ENCODE measurements around the gene JARID2. TPM values are rescaled to one million over a fixed set of nuclear protein-coding genes. Genes with fewer than 3 reads are reported as not detected.
A peak's percentile ranks its signal among the peaks of the same experiment; 100 is the strongest.

The JARID2 gene
- total and polyA plus RNA-seq, 9 of the 15 experiments (the other 6 are each of a cell fraction or from before 2014, with no cell fraction given), result 5.0 to 29.0 (median 15.6) TPM

- no peak for TF ChIP-seq CTCFL (IDR thresholded peaks at IDR 0.05; ENCODE audit: borderline replicate concordance, insufficient read depth, low read depth, low read length, poor library complexity, severe bottlenecking)
- TF ChIP-seq SP1 (CRISPR knock-in tag; IDR thresholded peaks at IDR 0.05), result 0 out of 2 replicates have a peak, but pooled peaks have one; percentile 35
- peak; percentile 98 for TF ChIP-seq VEZF1 (CRISPR knock-in tag; IDR thresholded peaks at IDR 0.05)
- TF ChIP-seq EHMT2 (IDR thresholded peaks at IDR 0.05), result no peak
- TF ChIP-seq ZNF780A (CRISPR knock-in tag; IDR thresholded peaks at IDR 0.05), result no peak
- no peak for TF ChIP-seq NCOA2 (IDR thresholded peaks at IDR 0.05; ENCODE audit: partially characterized antibody in 2 of 2)
- no peak for TF ChIP-seq SETDB1 (IDR thresholded peaks at IDR 0.05; ENCODE audit: low read length)
- no peak for TF ChIP-seq ZMIZ1 (IDR thresholded peaks at IDR 0.05; ENCODE audit: low read depth in 2 of 2, low read length in 2 of 2)
- no peak for TF ChIP-seq RAD51 (IDR thresholded peaks at IDR 0.05; ENCODE audit: borderline replicate concordance, low read depth)
- TF ChIP-seq PRPF4 (IDR thresholded peaks at IDR 0.05; ENCODE audit: insufficient read depth, low read depth, low read length, poor library complexity, severe bottlenecking), result no peak
- peak; percentile 72 for TF ChIP-seq RBBP5 (IDR thresholded peaks at IDR 0.05; ENCODE audit: borderline replicate concordance, insufficient read depth, low read length, poor library complexity, severe bottlenecking)
- TF ChIP-seq PHF20 (IDR thresholded peaks at IDR 0.05; ENCODE audit: partially characterized antibody), result peak; percentile 20
- TF ChIP-seq ELF2 (CRISPR knock-in tag; IDR thresholded peaks at IDR 0.05), result 0 out of 2 replicates have a peak, but pooled peaks have one; percentile 40
- no peak for TF ChIP-seq PHF21A (IDR thresholded peaks at IDR 0.05; ENCODE audit: borderline replicate concordance, low read depth)
- TF ChIP-seq ATF1 (CRISPR knock-in tag; IDR thresholded peaks at IDR 0.05), result peak; percentile 46; the same call in 1 of the 2 replicates
- TF ChIP-seq ATF1 (tag; IDR thresholded peaks at IDR 0.05), result no peak; the same call in 1 of the 2 replicates
- no peak for TF ChIP-seq ZNF124 (CRISPR knock-in tag; IDR thresholded peaks at IDR 0.05)
- TF ChIP-seq NCOR1 (IDR thresholded peaks at IDR 0.05), result peak; percentile 59
- no peak for TF ChIP-seq TAL1 (IDR thresholded peaks at IDR 0.05)
- TF ChIP-seq ZNF146 (CRISPR knock-in tag; IDR thresholded peaks at IDR 0.05; ENCODE audit: unreplicated experiment), result no peak
- TF ChIP-seq NBN (IDR thresholded peaks at IDR 0.05; ENCODE audit: low read depth), result no peak
- TF ChIP-seq POLR3G (IDR thresholded peaks at IDR 0.05; ENCODE audit: extremely low read depth, insufficient read length, insufficient replicate concordance), result no peak
- peak; percentile 47; the same call in 1 of the 2 replicates for TF ChIP-seq SMAD3 (CRISPR knock-in tag; conservative IDR thresholded peaks at IDR 0.05)
Measured at GRCh38 chr6:15244620-15245360, 1.1 kb upstream of the JARID2 start (continued).

Data from K562 (cell line).